HG02763 (cell line): ENCODE data around the gene IMMP2L.
"Not testable (repeated sequence)": the region's sequence is repeated elsewhere in the genome, so short reads cannot be mapped to it uniquely, and the experiment has no call there.

ENCODE experiments used
- ATAC-seq: cut with Tn5 transposase; IDR thresholded peaks from one replicate; pipeline ENCODE4 v1.9.1; 2021; ENCODE audit warnings: mild to moderate bottlenecking, moderate library complexity; ENCODE audit not compliant: unreplicated experiment

Gene IMMP2L

GRCh38 chr7:111561904-111562732 lies at the start of gene IMMP2L:
Gene IMMP2L (minus strand): TSS chr7:111562492.
- peak; percentile 85 for ATAC-seq

DNA sequence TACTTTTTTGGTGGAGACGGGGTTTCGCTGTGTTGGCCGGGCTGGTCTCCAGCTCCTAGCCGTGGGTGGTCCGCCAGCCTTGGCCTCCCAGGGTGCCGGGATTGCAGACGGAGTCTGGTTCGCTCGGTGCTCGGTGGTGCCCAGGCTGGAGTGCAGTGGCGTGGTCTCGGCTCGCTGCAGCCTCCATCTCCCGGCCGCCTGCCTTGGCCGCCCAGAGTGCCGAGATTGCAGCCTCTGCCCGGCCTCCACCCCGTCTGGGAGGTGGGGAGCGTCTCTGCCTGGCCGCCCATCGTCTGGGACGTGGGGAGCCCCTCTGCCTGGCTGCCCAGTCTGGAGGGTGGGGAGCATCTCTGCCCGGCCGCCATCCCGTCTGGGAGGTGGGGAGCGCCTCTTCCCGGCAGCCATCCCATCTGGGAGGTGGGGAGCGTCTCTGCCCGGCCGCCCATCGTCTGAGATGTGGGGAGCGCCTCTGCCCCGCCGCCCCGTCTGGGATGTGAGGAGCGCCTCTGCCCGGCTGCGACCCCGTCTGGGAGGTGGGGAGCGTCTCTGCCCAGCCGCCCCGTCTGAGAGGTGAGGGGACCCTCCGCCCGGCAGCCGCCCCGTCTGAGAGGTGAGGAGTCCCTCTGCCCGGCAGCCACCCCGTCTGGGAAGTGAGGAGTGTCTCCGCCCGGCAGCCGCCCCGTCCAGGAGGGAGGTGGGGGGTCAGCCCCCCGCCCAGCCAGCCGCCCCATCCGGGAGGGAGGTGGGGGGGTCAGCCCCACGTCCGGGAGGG lies 47.4 kb upstream of the IMMP2L start:
- not testable (repeated sequence) for ATAC-seq

DNA sequence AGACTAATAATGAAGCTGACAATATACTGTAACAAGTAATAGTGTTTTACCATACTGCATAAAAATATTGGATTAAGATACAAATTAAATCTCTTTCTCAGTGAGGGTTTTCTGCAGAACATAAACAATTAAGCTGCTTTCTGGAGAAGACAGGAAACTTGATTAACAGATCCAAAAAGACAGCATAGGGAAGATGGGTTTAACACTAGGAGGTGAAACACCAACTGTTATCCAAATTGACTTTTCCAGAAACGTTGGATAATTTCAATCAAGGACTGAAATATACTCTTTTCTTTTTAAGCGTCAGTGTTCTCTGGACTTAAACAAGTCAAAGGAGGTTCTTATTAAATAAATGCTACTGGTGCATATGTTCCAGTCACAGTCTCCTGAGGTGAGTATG lies 45.3 kb upstream of the IMMP2L start:
- no peak for ATAC-seq

DNA sequence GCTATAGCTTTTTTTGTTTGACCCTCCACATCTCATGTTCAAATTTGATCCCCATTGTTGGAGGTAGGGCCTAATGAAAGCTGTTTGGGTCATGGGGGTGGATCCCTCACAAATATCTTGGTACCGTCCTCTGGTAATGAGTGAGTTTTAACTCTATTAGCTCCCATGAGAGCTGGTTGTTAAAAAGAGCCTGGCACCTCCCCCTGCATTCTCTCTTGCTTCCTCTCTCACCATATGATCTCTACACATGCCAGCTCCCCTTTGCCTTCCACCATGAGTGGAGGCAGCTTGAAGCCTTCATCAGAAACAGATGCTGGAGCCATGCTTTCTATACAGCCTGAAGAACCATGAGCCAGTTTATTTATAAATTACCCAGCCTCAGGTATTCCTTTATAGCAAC lies 43.0 kb upstream of the IMMP2L start:
- ATAC-seq: no peak

- no peak for ATAC-seq
Measured at GRCh38 chr7:111600091-111600490, 37.8 kb upstream of the IMMP2L start.

- ATAC-seq: no peak
Measured at GRCh38 chr7:111595780-111596179, 33.5 kb upstream of the IMMP2L start.

DNA sequence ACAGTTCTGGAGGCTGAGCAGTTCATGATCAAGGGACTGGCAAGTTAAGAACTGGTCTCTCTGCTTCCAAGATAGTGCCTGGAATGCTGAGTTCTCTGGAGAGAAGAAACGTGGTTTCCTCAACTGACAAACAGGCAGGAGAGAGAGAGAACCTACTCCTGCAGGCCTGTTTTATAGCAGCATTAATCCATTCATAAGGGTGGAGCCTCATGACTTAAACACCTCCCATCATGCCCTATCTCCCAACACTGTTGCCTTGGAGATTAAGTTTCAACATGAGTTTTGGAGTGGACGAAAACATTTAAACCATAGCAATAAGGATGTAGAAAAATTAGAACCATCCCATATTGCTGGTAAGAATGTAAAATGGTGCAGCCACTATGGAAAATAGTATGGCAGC lies 32.3 kb upstream of the IMMP2L start:
- no peak for ATAC-seq

- ATAC-seq: no peak
Measured at GRCh38 chr7:111593343-111593742, 31.1 kb upstream of the IMMP2L start.

DNA sequence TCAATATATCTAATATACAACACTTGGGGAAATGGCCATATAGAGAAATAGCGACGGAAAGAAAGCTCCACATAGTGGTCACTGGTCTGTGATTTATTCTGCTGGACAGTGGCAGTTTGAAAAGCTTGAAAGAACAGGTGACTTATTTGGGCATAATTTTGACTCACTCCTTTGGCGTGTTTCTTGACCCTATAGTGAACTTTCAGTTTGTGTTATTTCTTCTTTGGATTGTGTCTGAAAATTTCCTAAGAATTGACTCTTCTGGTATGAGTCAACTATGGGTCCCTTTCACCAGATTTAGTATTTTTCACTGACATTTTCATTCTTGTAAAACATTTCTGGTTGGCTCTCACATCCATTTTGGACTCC lies 25.8 kb upstream of the IMMP2L start:
- ATAC-seq: no peak

DNA sequence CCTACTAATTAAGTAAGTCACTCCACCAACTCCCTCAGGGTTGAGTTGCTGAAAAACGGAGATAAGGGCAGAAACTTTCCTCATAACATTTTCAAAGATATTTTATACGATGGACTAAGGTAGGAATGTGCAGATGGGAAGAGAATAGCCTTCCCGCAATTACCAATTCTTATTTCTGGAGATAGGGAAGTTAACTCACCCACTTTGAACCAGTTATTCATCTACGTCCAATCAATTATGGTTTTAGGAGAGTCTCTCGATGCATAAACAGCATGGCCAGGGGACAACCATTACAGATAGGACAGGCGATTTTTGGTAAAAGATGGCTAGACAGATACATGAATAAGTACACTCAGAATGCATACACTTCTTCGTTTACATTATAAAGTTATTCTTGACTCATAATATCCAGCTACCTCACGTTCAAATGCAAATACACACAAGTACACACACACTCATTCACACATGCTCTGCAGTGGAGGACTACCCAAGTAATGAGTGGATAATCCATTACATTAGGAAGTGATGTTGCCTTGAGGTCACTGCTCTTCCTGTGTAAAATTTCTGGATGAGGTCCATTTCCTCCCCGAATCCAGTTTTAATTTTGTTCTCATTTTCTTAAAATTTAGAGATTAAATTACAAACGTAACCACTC lies 25.2 kb upstream of the IMMP2L start:
- ATAC-seq: no peak

- no peak for ATAC-seq
Measured at GRCh38 chr7:111586711-111587409, 24.6 kb upstream of the IMMP2L start.

DNA sequence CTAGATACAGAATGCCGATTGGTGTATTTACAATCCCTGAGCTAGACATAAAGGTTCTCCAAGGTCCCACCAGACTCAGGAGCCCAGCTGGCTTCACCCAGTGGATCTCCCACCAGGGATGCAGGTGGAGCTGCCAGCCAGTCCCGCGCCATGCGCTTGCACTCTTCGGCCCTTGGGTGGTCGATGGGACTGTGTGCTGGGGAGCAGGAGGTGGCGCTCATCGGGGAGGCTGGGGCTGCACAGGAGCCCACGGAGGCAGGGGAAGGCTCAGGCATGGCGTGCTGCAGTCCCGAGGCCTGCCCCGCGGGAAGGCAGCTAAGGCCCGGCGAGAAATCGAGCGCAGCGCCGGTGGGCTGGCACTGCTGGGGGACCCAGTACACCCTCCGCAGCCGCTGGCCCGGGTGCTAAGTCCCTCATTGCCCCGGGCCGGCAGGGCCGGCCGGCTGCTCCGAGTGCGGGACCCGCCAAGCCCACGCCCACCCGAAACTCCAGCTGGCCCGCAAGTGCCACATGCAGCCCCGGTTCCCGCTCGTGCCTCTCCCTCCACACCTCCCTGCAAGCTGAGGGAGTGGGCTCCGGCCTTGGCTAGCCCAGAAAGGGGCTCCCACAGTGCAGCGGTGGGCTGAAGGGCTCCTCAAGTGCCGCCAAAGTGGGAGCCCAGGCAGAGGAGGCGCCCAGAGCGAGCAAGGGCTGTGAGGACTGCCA lies 19.6 kb upstream of the IMMP2L start:
- ATAC-seq: not testable (repeated sequence)

- ATAC-seq: not testable (repeated sequence)
Measured at GRCh38 chr7:111581207-111581606, 18.9 kb upstream of the IMMP2L start.

DNA sequence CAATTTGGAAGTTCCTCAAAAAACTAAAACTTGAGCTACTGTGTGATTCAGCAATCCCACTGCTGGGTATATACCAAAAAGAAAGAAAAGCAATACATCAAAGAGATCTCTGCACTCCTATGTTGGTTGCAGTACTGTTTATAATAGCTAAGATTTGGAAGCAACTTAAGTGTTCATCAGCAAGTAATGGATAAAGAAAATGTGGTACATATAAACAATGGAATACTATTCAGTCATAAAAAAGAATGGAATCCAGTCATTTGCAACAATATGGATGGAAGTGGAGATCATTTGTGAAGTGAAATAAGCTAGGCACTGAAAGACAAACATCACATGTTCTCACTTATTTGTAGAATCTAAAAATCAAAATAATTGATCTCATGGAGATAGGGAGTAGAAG lies 16.5 kb upstream of the IMMP2L start:
- ATAC-seq: no peak

- ATAC-seq: no peak
Measured at GRCh38 chr7:111571720-111572119, 9.4 kb upstream of the IMMP2L start.

DNA sequence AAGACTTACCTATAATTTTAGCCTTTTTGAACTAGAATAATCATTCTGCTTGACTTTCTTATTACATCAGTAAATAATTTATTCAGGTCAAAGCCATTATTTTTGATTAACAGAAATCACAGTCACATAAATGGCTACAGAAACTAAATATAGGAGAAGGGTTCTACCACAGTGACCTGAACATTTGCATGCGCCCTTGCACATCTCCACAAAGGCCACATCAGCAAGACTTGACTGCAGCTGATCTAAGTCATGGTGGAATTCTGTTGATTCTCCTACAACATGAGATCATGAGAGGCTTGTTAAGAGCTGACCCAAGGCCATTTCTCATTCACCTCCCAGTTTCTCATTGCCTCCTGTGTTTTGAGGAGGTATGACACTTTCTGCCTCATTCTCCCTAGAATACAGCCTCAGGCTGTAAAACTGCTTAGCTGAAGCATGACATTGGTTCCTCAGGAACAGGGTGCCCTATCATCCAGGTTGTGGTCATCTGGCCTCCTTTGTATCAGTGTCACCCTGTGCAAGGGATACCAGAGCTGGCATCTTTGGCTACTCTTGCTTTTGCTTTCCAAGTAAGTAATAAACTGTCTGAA lies 6.7 kb upstream of the IMMP2L start:
- ATAC-seq: peak; percentile 71

- ATAC-seq: no peak
Measured at GRCh38 chr7:111568419-111568818, 6.1 kb upstream of the IMMP2L start.

DNA sequence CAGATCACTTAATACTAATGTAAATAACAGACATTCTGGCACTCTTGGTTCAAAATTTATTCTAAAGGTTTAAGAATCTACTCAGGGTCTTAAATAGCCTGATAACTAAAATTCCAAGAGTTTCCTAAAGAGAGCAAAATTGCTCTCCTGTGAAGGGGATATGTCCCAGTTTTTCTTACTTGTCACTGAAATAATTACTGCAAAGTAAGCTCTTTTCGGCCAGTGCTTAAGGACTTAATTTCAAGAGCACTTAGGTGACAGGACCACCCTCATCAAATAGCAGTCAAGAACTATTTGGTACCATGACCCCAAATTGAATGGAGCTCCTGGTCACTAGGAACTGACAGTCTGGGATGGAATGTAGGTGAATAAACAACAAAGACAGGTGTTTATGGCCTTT lies 1.8 kb upstream of the IMMP2L start:
- no peak for ATAC-seq

- no peak for ATAC-seq
Measured at GRCh38 chr7:111561654-111561903, 713 bp downstream of the IMMP2L start.
